MCF 10A (cell line): ENCODE data around the gene ESRRB. TPM values are rescaled to one million over a fixed set of nuclear protein-coding genes. Genes with fewer than 3 reads are reported as not detected.

ENCODE experiments used
- BruUV-seq: library from RNA; stranded (reverse); fragments of 400-500 nt; replicated peaks from 2 replicates; lab custom pipeline; 2021; lab: Mats Ljungman, UMichigan
- CTCF ChIA-PET: fragments of 300-600 bp; sonication (Branson Sonifier 250); formaldehyde crosslinking; extraction: SDS; loops from one replicate; lab custom pipeline; 2021; ENCODE audit warnings: antibody characterized with exemption, inconsistent platforms; lab: Yijun Ruan, JAX
- POLR2A ChIA-PET: fragments of 300-600, 350-650 bp; sonication (Branson Sonifier 250); formaldehyde crosslinking; extraction: SDS; loops from one replicate; lab custom pipeline; 2020; ENCODE audit warnings: antibody characterized with exemption, inconsistent platforms; lab: Yijun Ruan, JAX
- DNase-seq: peaks from one replicate; pipeline ENCODE4 v3.0.0-alpha.2; 2018; ENCODE audit not compliant: unreplicated experiment
- H3K27ac Mint-ChIP-seq: one replicate; pipeline ENCODE4 v1.8.0; 2022; ENCODE audit warnings: mild to moderate bottlenecking, low read depth, mixed read lengths; ENCODE audit not compliant: unreplicated experiment
- H3K27me3 Mint-ChIP-seq: one replicate; pipeline ENCODE4 v1.8.0; 2022; ENCODE audit warnings: mixed read lengths; ENCODE audit not compliant: insufficient read depth, unreplicated experiment
- H3K36me3 Mint-ChIP-seq: one replicate; pipeline ENCODE4 v1.8.0; 2022; ENCODE audit warnings: mild to moderate bottlenecking, moderate library complexity, mixed read lengths; ENCODE audit not compliant: insufficient read depth, unreplicated experiment
- H3K4me1 Mint-ChIP-seq: one replicate; pipeline ENCODE4 v1.8.0; 2022; ENCODE audit warnings: mixed read lengths; ENCODE audit not compliant: insufficient read depth, unreplicated experiment
- H3K4me3 Mint-ChIP-seq: one replicate; pipeline ENCODE4 v1.8.0; 2022; ENCODE audit warnings: mild to moderate bottlenecking, moderate library complexity, mixed read lengths; ENCODE audit not compliant: unreplicated experiment
- H3K9me3 Mint-ChIP-seq: one replicate; pipeline ENCODE4 v1.8.0; 2022; ENCODE audit warnings: mixed read lengths; ENCODE audit not compliant: unreplicated experiment
- intact Hi-C: fragments of 100-400 bp; cut with micrococcal nuclease; formaldehyde crosslinking; loops from 2 replicates; pipeline ENCODE4 v1.14.1; 2022
- total RNA-seq: library from RNA; stranded (reverse); gene quantifications from 2 replicates; pipeline ENCODE4 v1.2.3, GENCODE V29; 2022
- TF ChIP-seq, protein P1 (sequence below): fragments of 200-600 bp; IDR thresholded peaks from one replicate; pipeline ENCODE4 v1.8.0; 2022; ENCODE audit warnings: antibody characterized with exemption, mild to moderate bottlenecking; ENCODE audit not compliant: unreplicated experiment

ESRRB gene
- total RNA-seq, 1 experiment from 2014 or later = 0.23 TPM

DNA sequence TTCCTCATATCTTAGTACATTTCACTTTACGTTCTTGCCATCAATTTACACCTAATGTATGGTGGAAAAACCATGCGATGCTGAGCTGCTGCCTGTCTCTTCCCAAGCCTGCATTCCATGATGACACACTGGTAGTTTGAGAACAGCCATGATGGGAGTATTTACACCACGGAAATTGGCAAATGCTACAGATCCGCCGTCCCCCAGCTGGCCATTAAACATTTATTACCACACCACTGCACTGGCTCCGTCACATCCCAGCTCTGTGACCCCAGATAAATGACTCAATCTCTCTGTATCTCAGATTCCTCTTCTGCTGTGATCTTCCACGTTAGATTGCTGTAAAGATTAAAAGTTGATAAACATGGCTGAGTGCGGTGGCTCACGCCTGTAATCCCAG, 13.9 kb downstream of the ESRRB start:
- CTCF ChIA-PET = interaction anchor here (0.6 to 8.0 kb wide), 6 partner anchors 250 to 423 kb away, joined by 3 to 147 read pairs (median 4); no protein-coding TSS in a partner anchor
- BruUV-seq = no TSS peak
- POLR2A ChIA-PET = no interaction called here
- Mint-ChIP-seq H3K36me3 (no peaks in the 10 kb centered on the region), H3K4me1 (peaks cover 8% of the 10 kb centered on the region), H3K9me3 (no peaks in the 10 kb centered on the region), H3K4me3 (no peak overlapping the region), H3K27me3 (peaks cover 31% of the 10 kb centered on the region), H3K27ac (no peak overlapping the region)
- no peak for DNase-seq
- TF ChIP-seq, protein P1, sequence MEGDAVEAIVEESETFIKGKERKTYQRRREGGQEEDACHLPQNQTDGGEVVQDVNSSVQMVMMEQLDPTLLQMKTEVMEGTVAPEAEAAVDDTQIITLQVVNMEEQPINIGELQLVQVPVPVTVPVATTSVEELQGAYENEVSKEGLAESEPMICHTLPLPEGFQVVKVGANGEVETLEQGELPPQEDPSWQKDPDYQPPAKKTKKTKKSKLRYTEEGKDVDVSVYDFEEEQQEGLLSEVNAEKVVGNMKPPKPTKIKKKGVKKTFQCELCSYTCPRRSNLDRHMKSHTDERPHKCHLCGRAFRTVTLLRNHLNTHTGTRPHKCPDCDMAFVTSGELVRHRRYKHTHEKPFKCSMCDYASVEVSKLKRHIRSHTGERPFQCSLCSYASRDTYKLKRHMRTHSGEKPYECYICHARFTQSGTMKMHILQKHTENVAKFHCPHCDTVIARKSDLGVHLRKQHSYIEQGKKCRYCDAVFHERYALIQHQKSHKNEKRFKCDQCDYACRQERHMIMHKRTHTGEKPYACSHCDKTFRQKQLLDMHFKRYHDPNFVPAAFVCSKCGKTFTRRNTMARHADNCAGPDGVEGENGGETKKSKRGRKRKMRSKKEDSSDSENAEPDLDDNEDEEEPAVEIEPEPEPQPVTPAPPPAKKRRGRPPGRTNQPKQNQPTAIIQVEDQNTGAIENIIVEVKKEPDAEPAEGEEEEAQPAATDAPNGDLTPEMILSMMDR = no peak
- intact Hi-C loops = no loop called here

DNA sequence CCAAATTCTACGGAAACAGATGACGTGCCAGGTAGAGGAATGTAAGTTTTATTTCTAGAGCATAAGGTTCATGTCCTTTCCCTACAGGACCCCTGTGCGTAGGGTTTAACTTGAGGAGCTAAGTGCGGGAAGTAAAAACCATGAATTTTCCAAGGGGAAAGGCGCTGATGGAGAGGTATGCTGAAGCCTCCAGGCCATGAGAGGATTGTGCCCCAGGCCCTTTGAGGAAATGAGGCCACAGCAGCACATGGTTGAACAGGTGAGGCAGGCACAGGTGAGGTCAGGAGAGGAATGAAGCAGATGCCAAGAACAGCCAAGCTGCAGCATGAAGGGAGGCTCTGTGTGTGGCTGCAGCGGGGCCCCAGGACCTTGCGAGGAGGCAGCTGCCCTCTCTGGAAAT, 14.7 kb downstream of the ESRRB start:
- TF ChIP-seq, protein P1 = no peak
- H3K9me3 Mint-ChIP-seq = no peaks in the 10 kb centered on the region
- intact Hi-C loops = no loop called here
- no peaks in the 10 kb centered on the region for H3K36me3 Mint-ChIP-seq
- peaks cover 8% of the 10 kb centered on the region for H3K4me1 Mint-ChIP-seq
- ChIA-PET POLR2A (no interaction called here), CTCF (interaction anchor here (1.7 to 8.0 kb wide), 2 partner anchors 253 to 340 kb away, joined by 6 to 147 read pairs; no protein-coding TSS in a partner anchor)
- H3K4me3 Mint-ChIP-seq = no peak overlapping the region
- no TSS peak for BruUV-seq
- no peak for DNase-seq
- no peak overlapping the region for H3K27ac Mint-ChIP-seq
- peaks cover 23% of the 10 kb centered on the region for H3K27me3 Mint-ChIP-seq

DNA sequence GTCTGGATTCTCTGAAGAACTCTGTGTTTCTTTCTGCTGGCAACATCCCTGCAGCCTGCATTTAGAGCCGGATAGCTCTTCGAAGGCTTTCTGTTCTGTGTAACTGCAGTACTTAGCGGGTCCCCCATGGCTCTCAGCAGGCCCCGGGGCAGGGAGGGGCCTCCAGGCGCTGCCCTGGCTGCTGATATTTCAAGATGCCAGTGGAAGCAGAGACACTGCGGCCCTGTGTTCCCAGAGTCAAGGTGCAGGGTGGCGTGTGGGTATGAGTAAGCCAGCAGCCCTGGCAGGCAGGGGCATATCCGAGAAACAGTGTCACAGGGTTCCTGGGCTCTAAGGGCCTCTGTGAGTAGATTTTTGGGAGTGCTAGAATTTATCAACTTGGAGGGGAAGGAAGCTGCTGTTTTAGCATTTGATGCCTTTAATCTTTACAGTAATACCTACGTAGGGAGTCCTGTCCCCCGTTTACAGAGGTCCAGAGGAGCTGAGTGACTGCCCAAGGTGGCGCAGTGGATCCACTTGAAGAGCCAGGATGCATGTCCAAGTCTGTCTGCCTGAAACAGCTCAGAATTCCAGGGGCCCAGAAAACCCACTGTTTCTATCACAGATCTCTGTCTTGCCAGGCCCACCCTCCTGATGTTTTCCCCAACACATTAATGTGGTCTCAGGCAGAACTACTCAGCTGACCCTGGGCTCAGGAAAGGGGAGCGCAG, 16.2 kb downstream of the ESRRB start:
- no TSS peak for BruUV-seq
- no peak for DNase-seq
- CTCF ChIA-PET = interaction anchor here (0.6 to 1.7 kb wide), 10 partner anchors 14 to 705 kb away, joined by 3 to 6 read pairs (median 4); no protein-coding TSS in a partner anchor
- peaks cover 8% of the 10 kb centered on the region for H3K4me1 Mint-ChIP-seq
- POLR2A ChIA-PET = interaction anchor here (0.7 kb wide), 1 partner anchor 167 kb away, joined by 3 read pairs; no protein-coding TSS in a partner anchor
- TF ChIP-seq, protein P1 = no peak
- H3K27me3 Mint-ChIP-seq = peaks cover 16% of the 10 kb centered on the region
- no peak overlapping the region for H3K27ac Mint-ChIP-seq
- intact Hi-C loops = no loop called here
- no peak overlapping the region for H3K4me3 Mint-ChIP-seq
- no peaks in the 10 kb centered on the region for H3K36me3 Mint-ChIP-seq
- H3K9me3 Mint-ChIP-seq = no peaks in the 10 kb centered on the region

DNA sequence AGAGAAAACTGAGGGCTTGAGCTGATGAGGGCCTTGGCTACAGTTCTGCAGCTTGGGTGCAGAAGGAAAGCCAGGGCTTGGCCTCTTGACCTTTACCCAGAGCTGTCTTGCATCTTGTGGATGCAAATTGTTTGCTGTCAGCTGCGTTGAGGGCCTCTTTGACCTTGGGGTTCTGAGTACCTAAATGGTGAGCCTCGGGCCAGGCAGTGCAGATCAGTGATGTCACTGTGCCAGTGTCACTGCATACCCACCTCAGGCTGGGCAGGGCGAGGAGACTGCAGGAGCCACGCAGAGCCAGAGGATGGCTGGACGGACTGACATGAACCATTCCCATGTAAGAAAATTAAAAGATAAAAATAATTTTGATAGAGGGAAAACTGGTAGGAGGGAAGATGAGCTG, 18.6 kb downstream of the ESRRB start:
- H3K9me3 Mint-ChIP-seq = no peaks in the 10 kb centered on the region
- H3K27me3 Mint-ChIP-seq = peaks cover 20% of the 10 kb centered on the region
- H3K36me3 Mint-ChIP-seq = peaks cover 4% of the 10 kb centered on the region
- peaks cover 8% of the 10 kb centered on the region for H3K4me1 Mint-ChIP-seq
- H3K27ac Mint-ChIP-seq = no peak overlapping the region
- intact Hi-C loops = no loop called here
- POLR2A ChIA-PET = interaction anchor here (0.6 kb wide), 1 partner anchor 31 kb away, joined by 3 read pairs; no protein-coding TSS in a partner anchor
- TF ChIP-seq, protein P1 = no peak
- no TSS peak for BruUV-seq
- CTCF ChIA-PET = interaction anchor here (0.6 to 1.2 kb wide), 6 partner anchors 10 to 600 kb away, joined by 3 to 6 read pairs (median 4); no protein-coding TSS in a partner anchor
- no peak overlapping the region for H3K4me3 Mint-ChIP-seq
- DNase-seq = no peak
